H9 (cell line): ENCODE results near the gene RPS26. TPM values are rescaled to one million over a fixed set of nuclear protein-coding genes. Genes with fewer than 3 reads are reported as not detected.

Experiments used
- DNase-seq: peaks from one replicate; pipeline ENCODE4 v3.0.0-alpha.2; 2017
- H2AFZ ChIP-seq: one replicate; pipeline ENCODE4 v1.6.1; 2013; ENCODE audit warnings: mild to moderate bottlenecking, low read length, control low read depth, moderate library complexity
- H2AK5ac ChIP-seq: 2 replicates; pipeline ENCODE4 v1.6.1; 2013; ENCODE audit warnings: low read length, control low read depth, mixed read lengths; ENCODE audit not compliant: insufficient read length
- H2BK120ac ChIP-seq: one replicate; pipeline ENCODE4 v1.6.1; 2013; ENCODE audit warnings: low read depth, mild to moderate bottlenecking, low read length, control low read depth, inconsistent platforms; ENCODE audit not compliant: poor library complexity, severe bottlenecking
- H2BK12ac ChIP-seq: 2 replicates; pipeline ENCODE4 v1.6.1; 2013; ENCODE audit warnings: low read length, control low read depth, mixed read lengths, low read depth; ENCODE audit not compliant: insufficient read length
- H2BK15ac ChIP-seq: 2 replicates; pipeline ENCODE4 v1.6.1; 2013; ENCODE audit warnings: low read depth, low read length, control low read depth
- H2BK20ac ChIP-seq: one replicate; pipeline ENCODE4 v1.6.1; 2013; ENCODE audit warnings: low read depth, mild to moderate bottlenecking, low read length, control low read depth, inconsistent platforms; ENCODE audit not compliant: poor library complexity, severe bottlenecking
- H2BK5ac ChIP-seq: 2 replicates; pipeline ENCODE4 v1.6.1; 2013; ENCODE audit warnings: low read length, control low read depth, mixed read lengths; ENCODE audit not compliant: insufficient read length
- H3K14ac ChIP-seq: 2 replicates; pipeline ENCODE4 v1.6.1; 2013; ENCODE audit warnings: low read length, control low read depth; ENCODE audit not compliant: insufficient read depth
- H3K18ac ChIP-seq: 2 replicates; pipeline ENCODE4 v1.6.1; 2013; ENCODE audit warnings: low read depth, mild to moderate bottlenecking, mixed read lengths, low read length, control low read depth; ENCODE audit not compliant: insufficient read length
- H3K23ac ChIP-seq: 2 replicates; pipeline ENCODE4 v1.6.1; 2013; ENCODE audit warnings: low read length, control low read depth, mixed read lengths, low read depth; ENCODE audit not compliant: insufficient read length
- H3K23me2 ChIP-seq: 2 replicates; pipeline ENCODE4 v1.6.1; 2013; ENCODE audit warnings: low read depth, mild to moderate bottlenecking, mixed read lengths, low read length, control low read depth; ENCODE audit not compliant: insufficient read length, poor library complexity, severe bottlenecking
- H3K27ac ChIP-seq: 2 replicates; pipeline ENCODE4 v1.5.1; 2013; ENCODE audit warnings: low read length, control low read depth, mixed read lengths, low read depth; ENCODE audit not compliant: insufficient read length
- H3K27me3 ChIP-seq: 2 replicates; pipeline ENCODE4 v1.6.1; 2013; ENCODE audit warnings: low read length, control low read depth, inconsistent platforms; ENCODE audit not compliant: insufficient read depth
- H3K4ac ChIP-seq: 2 replicates; pipeline ENCODE4 v1.6.1; 2013; ENCODE audit warnings: low read depth, mild to moderate bottlenecking, control low read depth, inconsistent platforms, low read length, moderate library complexity
- H3K4me1 ChIP-seq: 2 replicates; pipeline ENCODE4 v1.6.1; 2013; ENCODE audit warnings: low read length, control low read depth, inconsistent platforms; ENCODE audit not compliant: insufficient read depth
- H3K4me2 ChIP-seq: 2 replicates; pipeline ENCODE4 v1.6.1; 2013; ENCODE audit warnings: low read length, control low read depth, mixed read lengths; ENCODE audit not compliant: insufficient read length, insufficient read depth
- H3K56ac ChIP-seq: 2 replicates; pipeline ENCODE4 v1.6.1; 2013; ENCODE audit warnings: low read depth, mild to moderate bottlenecking, mixed read lengths, low read length, control low read depth; ENCODE audit not compliant: insufficient read length
- H3K79me1 ChIP-seq: 2 replicates; pipeline ENCODE4 v1.6.1; 2013; ENCODE audit warnings: low read depth, mild to moderate bottlenecking, moderate library complexity, low read length, control low read depth, inconsistent platforms; ENCODE audit not compliant: insufficient read depth, poor library complexity, severe bottlenecking
- H3K79me2 ChIP-seq: 2 replicates; pipeline ENCODE4 v1.6.1; 2013; ENCODE audit warnings: low read length, control low read depth, inconsistent platforms; ENCODE audit not compliant: insufficient read depth
- H3K9ac ChIP-seq: 2 replicates; pipeline ENCODE4 v1.6.1; 2013; ENCODE audit warnings: low read length, control low read depth, mixed read lengths; ENCODE audit not compliant: insufficient read length; ENCODE audit errors: extremely low read depth
- H3K9me3 ChIP-seq: one replicate; pipeline ENCODE4 v1.6.1; 2013; ENCODE audit warnings: low read depth, low read length, inconsistent platforms; ENCODE audit not compliant: control insufficient read depth
- H3T11ph ChIP-seq: one replicate; pipeline ENCODE4 v1.6.1; 2013; ENCODE audit warnings: mild to moderate bottlenecking, low read length, control low read depth, inconsistent platforms
- H4K20me1 ChIP-seq: one replicate; pipeline ENCODE4 v1.6.1; 2013; ENCODE audit not compliant: control insufficient read depth, insufficient read length, insufficient read depth
- H4K5ac ChIP-seq: 2 replicates; pipeline ENCODE4 v1.6.1; 2013; ENCODE audit warnings: low read depth, mild to moderate bottlenecking, mixed read lengths, low read length, control low read depth; ENCODE audit not compliant: insufficient read length
- H4K8ac ChIP-seq: replicated peaks from 2 replicates; pipeline ENCODE4 v1.6.1; 2013; ENCODE audit warnings: low read length, control low read depth, mixed read lengths, low read depth; ENCODE audit not compliant: insufficient read length
- H4K91ac ChIP-seq: 2 replicates; pipeline ENCODE4 v1.6.1; 2013; ENCODE audit warnings: low read depth, mild to moderate bottlenecking, moderate library complexity, mixed read lengths, low read length, control low read depth; ENCODE audit not compliant: insufficient read length
- H3K27ac Mint-ChIP-seq, 3 experiments: 2 replicates in 2 of 3; 3 replicates in 1 of 3; pipeline ENCODE4 v1.8.0; 2020 to 2021; ENCODE audit warnings: mixed read lengths in 3 of 3, mild to moderate bottlenecking in 1 of 3, moderate library complexity in 1 of 3
- H3K27me3 Mint-ChIP-seq: 2 replicates; pipeline ENCODE4 v1.8.0; 2021; ENCODE audit warnings: low read depth, mild to moderate bottlenecking, moderate library complexity, mixed read lengths
- H3K36me3 Mint-ChIP-seq, 3 experiments: 2 replicates in 2 of 3; 3 replicates in 1 of 3; pipeline ENCODE4 v1.8.0; 2020 to 2021; ENCODE audit warnings: low read depth in 3 of 3, mixed read lengths in 3 of 3; ENCODE audit not compliant: insufficient read depth in 1 of 3
- H3K4me1 Mint-ChIP-seq, 2 experiments: 2 replicates each; pipeline ENCODE4 v1.8.0; 2020; ENCODE audit warnings: mixed read lengths in 2 of 2
- H3K4me3 Mint-ChIP-seq, 2 experiments: 2 replicates in 1 of 2; 3 replicates in 1 of 2; pipeline ENCODE4 v1.8.0; 2020 to 2021; ENCODE audit warnings: mild to moderate bottlenecking in 2 of 2, mixed read lengths in 2 of 2, moderate library complexity in 1 of 2
- H3K9me3 Mint-ChIP-seq, 2 experiments: 2 replicates in 1 of 2; 3 replicates in 1 of 2; pipeline ENCODE4 v1.8.0; 2020; ENCODE audit warnings: mild to moderate bottlenecking in 2 of 2, mixed read lengths in 2 of 2, moderate library complexity in 1 of 2
- WGBS: extraction: QIAGEN DNeasy Blood & Tissue Kit; methylation state at CpG from one replicate; pipeline ENCODE4 v1.1.7; 2013; ENCODE audit warnings: missing lambda C conversion rate, low lambda C conversion rate, mixed read lengths; ENCODE audit not compliant: insufficient read length; ENCODE audit errors: extremely low coverage; 5-methylcytosine and 5-hydroxymethylcytosine counted together
- total RNA-seq: library from RNA; stranded (reverse); gene quantifications from 2 replicates; pipeline ENCODE4 v1.2.1, GENCODE V29; 2021
- TF ChIP-seq, protein P1 (sequence below): fragments of 200-600 bp; sonication (generic); conservative IDR thresholded peaks from 3 replicates; pipeline ENCODE4 v1.8.0; 2021; ENCODE audit warnings: antibody characterized with exemption, mild to moderate bottlenecking

RPS26 gene
- total RNA-seq, 1 experiment from 2014 or later: 51.9 TPM

DNA sequence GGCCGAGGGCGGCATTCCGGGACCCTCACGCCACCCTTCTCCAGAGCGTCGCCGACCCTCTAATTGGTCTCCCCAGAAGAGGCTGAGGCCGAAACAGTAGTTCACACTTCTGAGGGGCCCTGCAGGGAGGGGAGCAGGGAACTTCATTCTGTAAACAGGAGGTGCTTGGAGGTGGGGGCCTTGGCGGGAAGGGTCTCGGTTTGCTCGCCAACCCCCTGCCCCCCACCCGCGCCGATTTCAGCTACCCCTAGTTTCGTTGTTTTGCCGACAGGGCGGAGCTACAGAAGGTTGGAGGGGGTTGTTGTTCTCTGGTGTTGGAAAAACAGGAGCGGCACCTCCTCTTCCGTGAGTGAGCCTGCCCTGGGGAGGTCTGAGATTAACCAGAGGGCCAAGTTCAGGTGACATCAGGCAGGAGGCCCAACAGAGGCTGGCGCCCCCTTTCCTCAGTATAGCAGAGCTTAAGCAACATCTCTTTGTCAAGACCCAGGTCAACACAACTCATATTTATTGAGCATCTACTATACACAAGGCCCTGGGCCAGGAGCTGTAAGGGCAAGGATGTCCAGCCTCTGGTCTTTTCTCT, 38.9 kb downstream of the RPS26 start:
- Mint-ChIP-seq H3K27me3 (no peaks in the 10 kb centered on the region), H3K4me1 (peaks cover 19 to 22% of the 10 kb centered on the region in 2 experiments), H3K4me3 (peak overlapping the region; percentile 83 to 93), H3K36me3 (peaks cover 8 to 21% (median 19%) of the 10 kb centered on the region in 3 experiments), H3K9me3 (peaks cover 3% of the 10 kb centered on the region in 2 experiments; a peak in 4 of 5 replicates), H3K27ac (peak overlapping the region in 2 of 3 experiments; percentile 39 to 95; a peak in 5 of 7 replicates)
- H3K23me2 ChIP-seq: peaks cover 13% of the 10 kb centered on the region
- peak overlapping the region; percentile 74 for H3K14ac ChIP-seq
- no peak overlapping the region for H3K23ac ChIP-seq
- no peak overlapping the region for H4K8ac ChIP-seq
- peak overlapping the region; percentile 57 for H3K4me2 ChIP-seq
- H2BK15ac ChIP-seq: no peak overlapping the region
- no peak overlapping the region for H2AK5ac ChIP-seq
- no peak overlapping the region for H3K27ac ChIP-seq
- H3K9me3 ChIP-seq: no peaks in the 10 kb centered on the region
- no peak overlapping the region for H2BK120ac ChIP-seq
- no peak overlapping the region for H3K4ac ChIP-seq
- no peak overlapping the region for H2BK12ac ChIP-seq
- no peak overlapping the region for H4K5ac ChIP-seq
- no CpG with 5 or more reads among the region's 20 CpGs for WGBS
- H3K4me1 ChIP-seq: 0 out of 2 replicates have a peak, but pooled peaks cover 4% of the 10 kb centered on the region
- H3K56ac ChIP-seq: no peak overlapping the region
- H3K18ac ChIP-seq: peak overlapping the region; percentile 66
- H4K91ac ChIP-seq: peak overlapping the region; percentile 0
- no peak overlapping the region for H2BK5ac ChIP-seq
- no peak overlapping the region for H2BK20ac ChIP-seq
- H3K27me3 ChIP-seq: no peaks in the 10 kb centered on the region; the same call in 1 of the 2 replicates
- H3K79me2 ChIP-seq: peaks cover 7% of the 10 kb centered on the region; the same call in 1 of the 2 replicates
- peak overlapping the region; percentile 82 for H3K9ac ChIP-seq
- no peaks in the 10 kb centered on the region for H3K79me1 ChIP-seq
- DNase-seq: peak; percentile 75
- H2AFZ ChIP-seq: no peak overlapping the region
- no peaks in the 10 kb centered on the region for H4K20me1 ChIP-seq
- no peak overlapping the region for H3T11ph ChIP-seq
- TF ChIP-seq, protein P1, sequence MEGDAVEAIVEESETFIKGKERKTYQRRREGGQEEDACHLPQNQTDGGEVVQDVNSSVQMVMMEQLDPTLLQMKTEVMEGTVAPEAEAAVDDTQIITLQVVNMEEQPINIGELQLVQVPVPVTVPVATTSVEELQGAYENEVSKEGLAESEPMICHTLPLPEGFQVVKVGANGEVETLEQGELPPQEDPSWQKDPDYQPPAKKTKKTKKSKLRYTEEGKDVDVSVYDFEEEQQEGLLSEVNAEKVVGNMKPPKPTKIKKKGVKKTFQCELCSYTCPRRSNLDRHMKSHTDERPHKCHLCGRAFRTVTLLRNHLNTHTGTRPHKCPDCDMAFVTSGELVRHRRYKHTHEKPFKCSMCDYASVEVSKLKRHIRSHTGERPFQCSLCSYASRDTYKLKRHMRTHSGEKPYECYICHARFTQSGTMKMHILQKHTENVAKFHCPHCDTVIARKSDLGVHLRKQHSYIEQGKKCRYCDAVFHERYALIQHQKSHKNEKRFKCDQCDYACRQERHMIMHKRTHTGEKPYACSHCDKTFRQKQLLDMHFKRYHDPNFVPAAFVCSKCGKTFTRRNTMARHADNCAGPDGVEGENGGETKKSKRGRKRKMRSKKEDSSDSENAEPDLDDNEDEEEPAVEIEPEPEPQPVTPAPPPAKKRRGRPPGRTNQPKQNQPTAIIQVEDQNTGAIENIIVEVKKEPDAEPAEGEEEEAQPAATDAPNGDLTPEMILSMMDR: peak; percentile 27; the same call in 2 of the 3 replicates
